ENCODE data around the gene SGMS1.
A peak's percentile ranks its signal among the peaks of the same experiment; 100 is the strongest.
"Not testable (repeated sequence)": the region's sequence is repeated elsewhere in the genome, so short reads cannot be mapped to it uniquely, and the experiment has no call there.

SGMS1 gene

DNA sequence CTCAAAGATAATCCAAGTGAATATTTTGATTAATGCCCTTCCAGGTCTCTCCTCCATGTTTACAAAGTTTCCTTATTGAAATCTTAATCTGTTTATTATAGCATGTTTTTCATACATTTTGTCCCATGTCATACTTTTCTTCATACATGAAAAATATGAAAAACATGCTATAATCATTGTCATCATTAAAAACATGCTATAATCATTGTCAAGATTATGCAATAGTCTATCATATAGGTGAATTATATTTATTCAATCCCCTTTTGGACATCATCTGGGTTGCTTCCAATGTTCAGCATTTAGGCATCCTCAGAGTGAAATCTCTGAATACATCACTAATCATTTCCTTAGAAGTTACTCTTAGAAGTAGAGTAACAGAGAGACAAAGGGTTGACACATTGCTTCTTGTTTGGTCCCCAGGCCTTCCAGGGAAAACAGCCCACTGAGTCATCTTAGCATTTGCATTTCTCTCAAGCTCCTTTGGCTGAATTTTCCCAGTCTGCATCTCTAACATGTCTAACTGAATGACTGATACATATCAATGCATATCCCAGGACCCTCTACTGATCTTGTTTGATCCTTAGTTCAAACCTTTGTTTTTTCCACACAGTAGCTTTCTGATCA lies 87.0 kb downstream of the SGMS1 start:
- no peak for DNase-seq (ENCODE audit: low spot score)

DNA sequence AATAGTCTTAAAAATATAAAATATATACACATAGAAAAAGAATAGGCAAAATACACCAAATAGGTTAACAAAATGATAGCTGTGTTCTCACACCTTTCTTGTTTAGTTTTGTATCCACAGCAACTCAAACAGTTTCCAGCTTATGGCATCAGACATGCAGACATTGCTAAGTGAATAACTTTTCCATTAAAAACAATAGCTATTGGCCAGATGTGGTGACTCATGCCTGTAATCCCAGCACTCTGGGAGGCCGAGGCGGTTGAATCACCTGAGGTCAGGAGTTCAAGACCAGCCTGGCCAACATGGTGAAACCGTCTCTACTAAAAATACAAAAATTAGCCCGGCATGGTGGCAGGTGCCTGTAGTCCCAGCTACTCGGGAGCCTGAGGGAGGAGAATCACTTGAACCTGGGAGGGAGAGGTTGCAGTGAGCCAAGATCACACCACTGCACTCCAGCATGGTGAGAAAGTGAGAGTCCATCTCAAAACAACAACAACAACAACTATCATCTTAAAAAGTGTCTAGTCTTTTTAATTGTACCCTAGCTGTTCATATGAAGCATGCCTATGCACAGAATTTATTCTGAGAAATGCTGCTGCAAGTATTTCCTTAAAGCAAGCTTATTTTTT lies 88.9 kb downstream of the SGMS1 start:
- not testable (repeated sequence) for DNase-seq (ENCODE audit: low spot score)

DNA sequence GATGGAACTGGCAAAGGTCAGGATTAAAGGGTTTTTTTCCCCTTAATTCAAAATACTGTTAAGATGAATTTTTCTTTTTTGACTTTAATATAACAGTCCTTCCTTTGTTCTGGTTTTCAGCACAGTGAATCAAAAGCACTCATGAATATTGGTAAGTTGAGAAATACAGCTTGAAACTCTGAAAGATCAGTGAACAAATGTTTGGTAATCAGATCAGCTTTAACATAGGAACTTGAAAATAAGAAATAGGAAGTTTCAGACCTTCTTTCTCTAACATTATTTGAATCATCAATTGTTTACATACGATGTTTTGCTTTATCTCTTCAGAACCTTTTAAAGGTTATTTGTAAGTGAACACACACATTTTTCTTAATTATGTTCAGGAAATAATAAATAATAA lies 90.5 kb downstream of the SGMS1 start:
- DNase-seq (ENCODE audit: low spot score): no peak

DNA sequence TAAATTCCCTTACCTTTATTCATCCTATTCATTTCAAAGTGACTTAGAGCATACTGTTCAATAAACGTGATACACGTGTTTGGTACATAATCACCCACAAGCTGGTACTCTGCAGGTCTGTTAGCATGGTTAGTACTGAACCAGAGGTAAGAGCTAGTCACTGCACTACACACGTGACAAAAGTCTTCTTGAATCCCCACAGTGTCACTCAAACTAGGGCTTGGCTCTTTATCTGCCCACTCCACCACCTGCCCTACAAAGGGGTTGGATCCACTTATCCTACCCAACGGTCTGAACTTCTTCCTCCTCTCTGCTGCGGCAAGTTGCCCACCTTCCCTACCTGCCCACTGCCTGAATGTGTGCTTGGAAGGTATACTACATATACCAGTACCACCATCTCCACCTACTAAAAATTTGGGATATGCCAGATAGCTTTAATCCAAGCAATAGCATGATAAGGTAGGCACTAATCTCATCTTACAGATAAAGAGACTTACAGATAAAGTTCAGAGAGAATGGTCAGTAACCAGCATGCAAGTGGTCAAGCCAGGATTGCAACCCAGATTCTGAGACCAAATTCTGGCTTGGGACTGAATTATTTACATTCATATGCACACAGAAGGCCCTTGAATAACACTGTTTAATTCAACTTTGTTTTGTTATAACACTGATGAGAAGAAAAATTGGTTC lies 92.2 kb downstream of the SGMS1 start:
- DNase-seq (ENCODE audit: low spot score): no peak

DNA sequence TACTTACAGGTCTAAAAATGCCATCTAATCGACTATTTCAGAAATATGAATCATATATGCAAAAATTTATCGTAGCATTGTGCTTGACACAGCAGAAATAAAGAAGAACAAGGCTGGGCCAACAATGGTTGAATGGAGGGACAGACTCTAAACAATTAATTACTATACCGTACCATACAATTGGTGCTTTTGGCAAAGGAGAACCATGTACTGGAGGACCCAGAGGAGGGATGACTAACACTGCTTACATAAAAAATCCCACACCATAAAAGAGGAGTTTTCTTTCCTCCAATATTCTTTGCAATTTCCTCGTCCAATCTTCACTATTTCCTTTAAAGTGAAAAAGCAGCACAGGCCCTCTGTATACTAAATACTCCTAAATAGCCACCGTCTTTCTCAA lies 94.1 kb downstream of the SGMS1 start:
- DNase-seq (ENCODE audit: low spot score): no peak

DNA sequence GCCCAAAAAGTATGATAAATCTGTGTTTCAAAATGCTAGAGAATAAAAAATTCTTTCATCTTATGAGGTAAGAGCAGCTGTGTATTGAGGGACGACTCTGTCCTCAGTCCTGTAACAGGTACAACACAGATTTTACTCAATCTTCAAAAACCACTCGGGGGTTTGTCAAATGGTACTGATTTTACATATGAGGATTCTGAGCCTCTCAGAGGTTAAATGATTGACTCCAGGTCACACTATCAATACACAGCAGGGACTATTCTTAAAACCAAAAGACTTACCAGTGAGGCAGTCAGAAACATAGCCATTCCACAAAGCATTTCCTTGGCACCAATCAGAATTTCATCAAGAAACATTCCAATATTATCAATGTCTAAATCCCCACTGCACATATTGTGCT lies 95.5 kb downstream of the SGMS1 start:
- DNase-seq (ENCODE audit: low spot score): no peak

DNA sequence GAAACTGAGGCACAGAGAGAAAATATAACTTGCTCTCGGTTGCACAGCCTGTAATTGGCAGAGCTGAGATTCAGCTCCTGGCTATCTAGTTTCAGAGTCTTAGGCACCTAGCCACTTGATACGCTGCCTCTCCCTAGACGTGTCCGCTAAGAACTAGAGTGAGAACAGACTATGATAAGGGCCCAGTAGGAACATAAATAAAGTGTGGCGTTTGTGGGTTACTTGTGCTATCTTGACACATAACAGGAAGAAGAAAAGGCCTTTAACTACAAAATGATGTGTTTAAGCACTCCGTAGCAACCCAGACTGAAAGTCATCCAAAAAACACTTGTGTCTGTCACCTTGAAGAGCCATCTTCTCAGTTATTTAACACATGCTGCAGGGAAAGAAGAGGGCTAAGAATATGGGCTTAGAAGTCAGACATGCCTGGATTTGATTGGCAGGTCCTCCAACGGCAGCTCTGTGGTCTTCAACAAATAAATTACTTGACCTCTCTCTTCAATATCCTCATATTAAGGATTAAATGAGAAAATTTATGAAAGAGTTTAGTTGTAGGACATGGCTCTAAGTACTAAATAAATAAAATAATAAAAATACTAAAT lies 96.2 kb downstream of the SGMS1 start:
- DNase-seq (ENCODE audit: low spot score): peak; percentile 27

DNA sequence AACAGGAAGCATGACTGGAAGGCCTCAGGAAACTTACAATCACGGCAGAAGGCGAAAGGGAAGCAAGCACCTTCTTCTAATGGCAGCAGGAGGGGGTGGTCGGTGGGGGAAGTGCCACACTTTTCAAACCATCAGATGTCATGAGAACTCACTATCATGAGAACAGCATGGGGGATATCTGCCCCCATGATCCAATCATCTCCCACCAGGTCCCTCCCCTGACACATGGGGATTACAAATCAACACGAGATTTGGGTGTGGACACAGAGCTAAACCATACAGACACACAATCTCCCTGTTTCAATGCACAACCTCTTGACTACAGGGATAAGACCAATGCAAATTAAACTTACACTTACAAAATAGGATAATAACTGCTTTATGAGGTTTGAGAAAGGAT lies 97.6 kb downstream of the SGMS1 start:
- DNase-seq (ENCODE audit: low spot score): no peak

DNA sequence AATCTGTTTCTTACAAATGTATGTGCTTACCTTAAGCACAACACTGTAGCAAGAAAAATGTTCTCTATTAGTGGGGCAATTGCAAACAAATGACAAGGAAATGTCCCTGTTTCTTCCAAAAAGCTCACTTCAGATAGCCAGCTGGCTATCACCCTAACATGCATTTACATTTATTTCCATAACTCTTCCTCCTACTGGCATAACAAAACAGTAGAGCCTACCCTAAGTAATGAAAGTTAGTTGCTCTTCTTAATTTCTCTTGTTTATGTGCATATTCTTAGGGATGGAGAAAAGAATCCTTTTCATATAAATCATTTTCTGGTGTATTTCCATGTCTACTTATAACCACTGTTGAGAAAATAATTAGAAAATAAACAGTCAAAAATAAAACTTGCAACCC lies 100.4 kb downstream of the SGMS1 start:
- no peak for DNase-seq (ENCODE audit: low spot score)

DNA sequence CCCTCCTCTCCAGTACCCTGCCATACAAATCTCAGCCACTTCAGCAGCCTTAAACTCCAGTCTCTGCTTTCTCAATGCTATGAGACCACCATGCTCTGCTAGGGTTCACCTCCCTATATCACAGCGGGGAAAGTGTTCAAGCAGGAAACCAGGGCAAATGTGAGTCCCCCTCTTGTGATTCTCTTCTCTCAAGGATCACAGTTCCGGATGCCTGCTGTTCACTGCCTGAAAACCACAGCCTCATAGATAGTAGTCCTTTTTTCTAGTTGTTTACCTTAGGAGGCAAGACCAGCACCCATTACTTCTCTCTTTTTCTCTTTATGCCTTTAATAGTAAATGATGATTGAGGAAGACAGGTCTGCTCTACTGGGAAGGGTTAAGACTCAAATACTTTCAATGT lies 100.8 kb downstream of the SGMS1 start:
- DNase-seq (ENCODE audit: low spot score): no peak

DNA sequence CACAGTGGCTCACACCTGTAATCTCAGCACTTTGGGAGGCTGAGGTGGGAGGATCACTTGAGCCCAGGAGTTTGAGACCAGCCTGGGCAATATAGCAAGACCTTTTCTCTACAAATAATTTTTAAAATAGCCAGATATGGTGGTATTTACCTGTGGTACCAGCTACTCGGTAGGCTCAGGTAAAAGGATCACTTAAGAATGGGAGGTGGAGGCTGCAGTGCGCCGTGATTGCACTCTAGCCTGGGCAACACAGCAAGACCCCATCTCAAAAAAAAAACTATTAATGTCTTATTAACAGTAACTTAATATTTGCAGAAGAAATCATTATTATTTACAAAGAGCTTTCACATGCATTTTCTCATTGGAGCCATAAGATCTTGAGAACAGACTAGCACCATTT lies 103.6 kb downstream of the SGMS1 start:
- no peak for DNase-seq (ENCODE audit: low spot score)

DNA sequence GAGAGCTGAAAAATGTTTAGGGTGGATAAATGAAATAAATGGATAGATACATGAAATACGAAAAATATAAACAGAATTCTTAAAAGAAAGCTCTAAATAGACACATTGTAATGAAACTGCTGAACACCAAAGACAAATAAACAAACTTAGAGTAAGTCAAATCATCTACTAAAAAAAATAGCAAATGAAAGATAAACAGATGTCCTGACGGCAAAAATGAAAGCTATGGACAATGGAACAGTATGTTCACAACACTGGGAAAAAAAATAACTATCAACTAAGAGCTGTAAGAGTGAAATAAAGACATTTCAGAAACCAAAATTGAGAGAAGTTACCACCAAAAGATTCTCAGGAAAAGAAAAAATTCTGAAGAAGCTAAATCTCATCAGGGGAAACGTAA lies 106.1 kb downstream of the SGMS1 start:
- DNase-seq (ENCODE audit: low spot score): no peak

DNA sequence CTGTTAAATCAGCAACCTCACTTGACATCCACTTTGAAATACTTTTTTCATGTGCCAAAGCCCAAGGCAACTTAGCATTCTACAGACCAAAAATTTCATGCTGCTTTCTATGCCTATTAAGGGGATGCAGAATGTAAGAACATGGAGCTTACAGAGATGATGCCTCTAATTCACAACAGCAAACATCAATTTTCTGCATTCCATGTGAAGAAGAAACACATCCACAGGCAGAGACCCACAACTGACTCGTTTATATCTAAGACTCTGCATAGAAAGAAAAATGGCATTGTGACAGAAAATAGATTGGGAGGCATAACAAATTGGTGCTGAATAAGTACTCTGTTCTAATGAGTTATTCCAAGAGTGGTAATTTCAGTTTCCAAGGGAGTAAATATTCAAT lies 107.6 kb downstream of the SGMS1 start:
- DNase-seq (ENCODE audit: low spot score): no peak

DNA sequence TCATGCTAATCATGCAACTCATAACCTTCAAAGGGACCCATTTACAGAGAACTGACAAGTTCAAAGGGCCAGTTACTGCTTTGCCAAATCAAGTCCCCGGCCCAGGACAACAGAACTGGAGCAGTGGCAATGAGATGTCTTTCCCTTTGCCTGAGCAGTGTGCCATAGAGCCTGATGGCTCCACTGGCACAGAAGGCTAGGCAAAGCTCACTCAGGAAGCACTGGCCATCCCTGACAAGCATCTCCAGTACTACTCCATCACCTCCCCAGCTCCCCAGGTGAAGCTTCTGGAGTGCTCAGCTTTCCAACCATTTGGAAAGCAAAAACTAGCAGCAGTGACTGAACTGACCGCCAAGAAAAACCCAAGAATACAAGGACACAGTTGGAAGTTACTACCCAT lies 108.3 kb downstream of the SGMS1 start:
- DNase-seq (ENCODE audit: low spot score): no peak

DNA sequence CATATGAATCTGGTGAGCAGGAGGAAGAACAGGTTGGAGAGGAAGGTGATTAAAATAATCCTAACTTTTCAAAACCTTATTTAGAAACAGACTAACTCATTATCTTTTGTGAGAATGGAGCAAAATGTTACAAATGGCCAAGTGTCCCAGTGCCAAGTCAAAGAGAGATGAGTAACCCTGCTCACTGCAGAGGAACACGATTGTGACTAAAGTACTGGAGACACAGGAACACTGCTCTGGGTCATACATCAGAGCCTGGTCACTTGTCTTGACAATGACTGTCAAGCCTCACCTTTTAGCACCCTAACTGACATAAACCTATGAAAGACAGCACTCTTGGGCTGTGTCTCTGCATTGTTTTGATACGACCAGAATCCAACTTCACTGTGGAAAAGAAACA lies 108.8 kb downstream of the SGMS1 start:
- DNase-seq (ENCODE audit: low spot score): no peak

DNA sequence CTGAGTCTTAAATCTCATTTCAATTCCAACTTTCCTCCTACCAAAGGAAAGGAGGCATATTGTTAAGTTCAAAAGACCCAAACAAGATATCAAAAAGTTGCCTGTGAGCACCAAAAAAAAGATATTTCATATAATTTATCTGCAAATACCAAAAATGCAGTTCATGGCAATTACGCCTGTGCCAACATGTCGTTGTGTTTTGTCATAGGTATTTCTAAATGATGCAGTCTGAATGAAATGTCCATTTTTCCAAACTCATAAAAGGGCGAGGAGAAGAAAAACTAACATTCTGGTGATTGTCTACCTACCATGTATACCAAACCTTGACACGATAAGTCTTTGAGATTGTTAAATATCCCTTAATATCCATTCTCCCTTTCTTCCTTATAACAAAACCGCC lies 109.8 kb downstream of the SGMS1 start:
- DNase-seq (ENCODE audit: low spot score): no peak

DNA sequence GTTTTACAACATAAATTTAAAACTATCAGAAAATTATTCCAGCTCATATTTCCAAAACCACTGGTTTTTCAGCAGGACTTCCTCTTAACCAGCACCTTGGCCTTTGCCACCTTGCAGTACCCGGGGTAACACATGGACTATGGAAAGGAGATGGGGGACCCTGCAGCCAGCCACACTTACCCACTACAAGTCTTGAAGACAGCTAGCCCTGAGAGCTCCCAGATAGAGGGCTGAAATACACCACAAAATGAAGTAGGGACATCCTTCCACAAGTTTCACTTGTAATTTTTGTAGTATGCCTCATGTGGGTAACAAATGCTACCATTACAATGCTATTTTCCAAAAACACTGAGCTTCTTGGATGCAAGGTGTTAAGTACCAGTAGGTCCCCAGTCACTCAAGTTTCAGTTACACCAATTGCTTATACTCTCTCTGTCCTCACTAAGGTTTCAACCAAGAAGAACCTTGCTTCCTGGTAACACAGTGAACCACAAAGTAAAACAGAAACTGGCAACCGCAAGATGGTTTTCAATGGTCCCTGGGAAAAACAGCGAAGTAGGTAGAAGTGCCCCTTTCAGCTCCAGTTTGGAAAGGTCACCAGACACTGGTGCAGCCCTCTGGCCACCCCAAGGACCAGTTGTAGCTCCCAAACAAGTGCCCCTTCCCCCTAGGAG lies 110.9 kb downstream of the SGMS1 start:
- peak; percentile 49 for DNase-seq (ENCODE audit: low spot score)

DNA sequence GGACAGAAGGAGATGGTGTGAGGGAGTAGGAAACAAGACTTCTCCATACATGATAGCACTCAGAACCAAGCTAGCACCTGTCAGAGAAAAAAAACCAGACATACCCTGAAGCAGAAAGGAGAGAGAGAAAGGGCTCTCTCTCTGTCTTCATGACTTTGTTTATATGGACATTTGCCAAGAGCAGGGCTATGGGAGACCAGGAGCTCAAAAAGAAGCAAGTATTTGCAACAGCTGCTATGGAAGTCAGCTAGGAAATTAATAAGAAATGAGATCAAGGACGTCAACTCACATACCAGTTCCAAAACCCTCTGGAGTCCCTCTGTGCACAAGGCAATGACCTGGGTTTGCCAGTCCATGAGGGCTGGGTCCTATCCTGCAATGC lies 111.6 kb downstream of the SGMS1 start:
- no peak for DNase-seq (ENCODE audit: low spot score)

DNA sequence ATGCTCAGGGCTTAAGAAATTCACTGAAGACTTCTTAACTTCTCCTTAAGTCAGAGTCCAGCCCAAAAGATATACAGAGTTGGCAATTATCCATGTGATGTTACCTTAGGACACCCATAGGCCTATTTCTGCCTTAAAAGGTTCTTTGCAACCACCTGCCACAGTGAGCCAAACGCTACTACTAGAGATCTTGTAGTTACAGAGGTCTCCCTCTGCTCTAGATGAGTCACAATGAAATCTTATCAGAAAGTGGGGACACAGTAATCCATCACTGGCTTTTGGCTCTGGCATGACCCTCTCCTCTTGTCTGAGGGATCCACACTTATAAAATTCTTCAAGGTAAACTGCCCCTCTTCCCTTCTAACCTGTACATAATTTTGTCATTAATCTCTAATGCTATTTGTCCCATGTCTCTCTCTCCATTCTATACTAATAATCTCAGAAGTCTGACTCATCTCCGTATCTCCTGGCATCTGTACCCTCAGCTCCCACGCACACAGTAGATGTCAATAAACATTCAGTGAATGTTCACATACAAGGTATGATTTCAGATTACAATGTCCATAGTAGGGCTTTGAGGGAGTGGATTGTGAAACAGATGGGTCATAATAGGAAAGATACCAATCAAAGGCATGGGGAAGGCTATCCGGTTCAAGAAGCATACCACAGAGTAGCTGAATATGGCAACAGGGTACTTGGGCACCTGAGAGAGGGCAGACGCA lies 112.1 kb downstream of the SGMS1 start:
- peak; percentile 21 for DNase-seq (ENCODE audit: low spot score)

DNA sequence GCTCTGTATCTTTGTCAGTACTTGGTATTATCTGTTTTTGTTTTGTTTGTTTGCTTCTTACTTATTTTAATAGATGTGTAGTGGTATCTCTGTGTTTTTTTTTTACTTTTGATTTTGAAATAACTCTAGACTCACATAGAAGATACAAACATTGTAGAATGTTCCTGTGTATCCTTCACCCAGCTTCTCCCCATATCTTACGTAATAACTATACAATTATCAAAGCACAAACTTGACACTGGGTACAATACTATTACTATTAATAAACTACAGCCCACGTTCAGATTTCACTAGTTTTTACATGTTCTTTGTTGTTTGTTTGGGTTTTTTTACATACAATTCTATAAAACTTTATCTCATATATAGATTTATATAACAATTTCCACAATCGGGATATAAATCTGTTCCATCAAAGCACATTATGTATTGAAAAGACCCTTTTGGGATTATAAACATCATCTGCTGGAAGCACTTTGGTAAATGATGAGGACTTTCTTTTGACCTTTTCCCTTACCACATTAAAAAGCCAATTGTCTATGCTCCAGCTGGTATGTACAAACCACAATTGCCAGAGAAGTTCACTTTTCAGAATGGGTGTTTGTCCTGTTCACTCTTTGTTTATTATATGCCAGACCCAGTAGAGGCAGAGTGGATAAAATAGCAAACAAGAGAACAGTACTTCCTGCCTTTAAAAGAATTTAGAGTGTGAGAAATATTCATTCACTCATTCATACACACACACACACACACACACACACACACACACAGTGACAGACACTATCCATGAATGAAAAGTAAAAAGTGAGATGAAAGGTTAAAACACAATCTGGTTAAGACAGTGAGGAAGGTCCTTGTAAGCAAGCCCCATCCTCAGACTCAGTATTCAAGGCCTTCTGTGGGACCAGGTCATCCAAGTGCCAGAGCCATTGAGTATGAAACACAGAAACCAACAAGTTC lies 113.0 kb downstream of the SGMS1 start:
- no peak for DNase-seq (ENCODE audit: low spot score)

Data from CD4-positive, alpha-beta T cell treated with Interleukin-15 for 4 hours (primary cell).